ENCODE measurements around the gene CPT2.
"Not testable (repeated sequence)": the region's sequence is repeated elsewhere in the genome, so short reads cannot be mapped to it uniquely, and the experiment has no call there.

CPT2 gene

DNA sequence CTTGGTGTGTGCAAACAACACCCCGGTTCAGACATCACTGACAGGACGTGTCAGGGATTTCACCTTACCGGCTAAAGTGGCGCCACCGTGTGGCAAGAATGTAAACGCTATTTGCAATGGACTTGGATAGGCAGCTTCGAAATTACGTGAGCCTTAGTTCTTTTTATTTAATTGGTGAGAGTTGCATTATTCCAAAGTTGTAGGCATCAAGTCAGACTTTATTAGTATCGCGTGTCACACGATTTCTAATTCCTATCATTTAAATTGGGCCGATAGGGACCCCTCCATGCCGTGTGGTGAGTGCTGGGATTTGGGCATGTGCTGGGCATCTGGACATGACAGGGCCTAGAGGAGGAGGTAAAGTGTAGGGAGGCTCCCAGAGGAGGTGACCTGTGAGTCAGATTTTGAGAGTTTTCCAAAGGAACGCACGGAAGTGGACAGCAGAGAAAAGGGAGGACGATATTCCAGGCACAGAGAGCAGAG is 14.5 kb upstream of the CPT2 start:
- DNase-seq (ENCODE audit: low read depth in 2 of 2), result peak; percentile 71 to 82

DNA sequence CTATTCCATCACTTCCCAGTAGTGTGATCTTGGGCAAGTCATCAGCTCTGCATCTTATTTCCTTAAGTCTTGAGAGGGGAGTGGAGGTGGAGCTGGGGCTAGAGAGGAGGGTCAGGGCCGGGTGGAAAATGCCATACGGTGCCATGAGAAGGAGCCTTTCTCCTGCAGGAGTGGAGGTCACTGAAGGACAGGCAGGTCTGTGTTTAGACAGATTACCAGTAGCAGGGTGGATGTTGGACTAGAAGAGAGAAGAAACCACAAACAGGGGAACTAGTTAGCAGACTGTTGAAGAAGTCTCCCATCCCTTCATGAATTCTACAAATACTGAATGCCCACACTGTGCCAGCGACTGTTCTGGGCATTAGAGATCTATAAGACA is 13.9 kb upstream of the CPT2 start:
- DNase-seq (ENCODE audit: low read depth in 2 of 2), result no peak

DNA sequence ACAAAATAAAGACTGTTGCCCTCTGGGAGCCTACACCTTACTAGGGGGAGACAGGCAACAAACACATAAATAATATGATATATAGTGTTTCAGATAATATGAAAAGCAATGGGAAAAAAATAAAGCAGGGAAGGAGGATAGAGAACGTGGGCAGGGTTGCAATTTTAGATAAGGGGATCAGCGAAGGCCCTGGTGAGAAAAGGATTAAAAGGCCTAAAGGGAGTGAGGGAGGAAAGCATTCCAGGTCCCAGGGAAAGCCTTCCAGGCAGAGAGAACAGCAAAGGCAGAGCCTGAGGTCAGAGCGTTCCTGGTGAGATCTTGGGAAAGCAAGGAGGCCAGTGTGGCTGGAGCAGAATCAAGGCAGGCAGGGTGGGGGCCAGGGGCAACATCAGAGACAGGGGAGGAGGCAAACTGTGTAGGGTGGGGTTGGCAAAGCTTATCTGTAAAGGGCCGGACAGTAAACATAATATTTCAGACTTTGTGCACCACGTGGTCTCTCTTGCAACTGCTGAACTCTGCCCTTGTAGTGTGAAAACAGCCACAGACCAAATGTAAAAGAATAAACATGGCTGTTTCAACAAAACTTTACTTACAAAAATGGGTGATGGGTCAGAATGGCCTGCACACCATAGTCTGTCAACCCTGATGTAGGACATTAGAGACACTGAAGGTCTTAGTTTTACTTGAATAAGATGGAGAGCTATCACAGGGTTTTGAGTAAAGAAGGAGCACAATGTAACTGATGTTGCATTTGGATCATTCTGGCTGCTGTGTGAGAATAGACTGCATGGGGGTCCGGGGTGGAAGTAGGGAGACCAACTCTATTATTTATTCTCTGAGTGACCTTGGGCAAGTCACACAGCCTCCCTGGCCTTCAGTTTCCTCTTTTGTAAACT is 13.3 kb upstream of the CPT2 start:
- DNase-seq (ENCODE audit: low read depth in 2 of 2), result no peak

DNA sequence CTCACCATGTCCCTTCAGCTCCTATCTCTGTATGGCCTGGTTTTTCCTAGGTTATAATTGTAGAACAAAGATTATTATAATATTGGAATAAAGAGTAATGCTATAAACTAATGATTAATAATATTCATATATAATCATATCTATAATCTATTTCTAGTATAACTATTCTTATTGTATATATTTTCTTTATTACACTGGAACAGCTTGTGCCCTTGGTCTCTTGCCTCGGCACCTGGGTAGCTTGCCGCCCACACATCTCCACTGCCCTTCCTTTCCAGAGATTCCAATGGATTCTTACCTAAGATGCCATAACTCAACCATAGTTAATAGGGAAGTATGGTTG is 10.7 kb upstream of the CPT2 start:
- DNase-seq (ENCODE audit: low read depth in 2 of 2), result not testable (repeated sequence)

DNA sequence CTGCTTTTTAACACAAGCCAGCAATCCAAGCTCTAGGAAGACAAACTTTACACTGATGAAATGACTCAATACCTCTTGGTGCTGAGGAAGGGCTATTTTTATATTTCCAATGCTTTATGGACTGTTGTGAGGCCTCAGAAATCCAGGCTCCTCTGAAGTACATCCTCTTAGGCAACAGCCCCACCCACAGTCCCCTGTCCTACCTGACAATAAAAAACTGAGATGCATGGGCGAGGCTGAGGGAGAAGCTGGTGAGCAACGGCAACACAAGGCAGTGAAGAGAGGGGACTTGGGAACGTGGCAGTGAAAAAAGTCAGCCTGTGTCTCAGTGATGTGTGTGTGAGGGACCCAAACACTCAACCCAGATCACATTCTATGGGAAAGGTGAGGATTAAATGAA is 10.1 kb upstream of the CPT2 start:
- DNase-seq (ENCODE audit: low read depth in 2 of 2), result no peak

DNA sequence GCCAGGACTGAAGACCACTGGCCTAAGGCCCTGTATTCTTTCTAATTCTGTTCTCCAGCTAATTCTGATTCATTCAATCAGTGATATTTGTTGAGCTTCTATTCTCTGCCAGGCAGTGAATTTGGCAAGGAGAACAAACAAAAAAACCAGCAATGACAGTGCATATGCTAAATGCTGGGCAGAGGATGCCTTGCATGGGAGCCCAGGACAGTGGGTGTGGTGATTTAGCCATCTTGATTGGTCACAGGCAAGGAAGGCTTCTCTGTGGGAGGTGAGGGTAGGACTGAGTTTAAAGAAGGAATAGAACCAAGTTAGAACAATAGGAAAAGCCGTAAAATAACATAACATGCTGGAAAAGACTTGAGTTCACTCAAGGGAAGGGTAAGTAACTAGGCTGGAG is 9.2 kb upstream of the CPT2 start:
- no peak for DNase-seq (ENCODE audit: low read depth in 2 of 2)

DNA sequence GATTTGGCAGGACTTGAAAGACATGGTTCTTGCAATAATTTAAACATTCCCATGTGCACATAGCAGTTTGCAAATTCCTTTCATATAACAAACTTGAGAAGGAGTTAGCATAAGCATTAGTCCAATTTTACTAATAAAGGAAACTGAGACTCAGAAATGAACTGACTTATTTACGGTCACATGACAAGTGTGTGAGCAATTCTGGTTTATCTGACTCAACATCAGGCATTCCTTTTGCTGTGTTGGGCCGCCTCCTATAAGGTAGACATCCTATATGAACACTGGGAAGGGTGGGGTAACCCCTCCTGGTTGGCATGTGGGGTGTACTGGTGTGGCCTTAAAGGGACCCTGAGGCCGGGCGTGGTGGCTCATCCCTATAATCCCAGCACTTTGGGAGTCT is 8.5 kb upstream of the CPT2 start:
- DNase-seq (ENCODE audit: low read depth in 2 of 2), result no peak

DNA sequence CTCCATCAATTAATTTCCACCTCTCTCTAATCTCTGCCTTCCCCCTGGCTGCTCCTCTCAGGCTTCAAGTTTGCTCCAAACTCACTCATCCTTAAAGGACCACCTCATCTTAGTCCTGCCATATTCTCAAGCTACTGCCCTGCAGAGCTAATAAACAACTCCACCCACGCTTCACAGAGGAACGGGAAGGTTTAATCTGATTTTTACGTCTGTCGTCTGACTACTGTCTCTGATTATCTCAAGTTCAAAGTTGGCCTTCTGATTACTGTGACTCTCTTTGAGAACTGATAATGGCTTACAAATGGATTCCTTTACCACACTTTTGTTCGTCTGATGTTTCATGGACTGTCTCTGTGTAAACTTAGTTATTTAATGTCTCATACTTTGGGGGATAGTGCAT is 7.6 kb upstream of the CPT2 start:
- DNase-seq (ENCODE audit: low read depth in 2 of 2), result no peak

DNA sequence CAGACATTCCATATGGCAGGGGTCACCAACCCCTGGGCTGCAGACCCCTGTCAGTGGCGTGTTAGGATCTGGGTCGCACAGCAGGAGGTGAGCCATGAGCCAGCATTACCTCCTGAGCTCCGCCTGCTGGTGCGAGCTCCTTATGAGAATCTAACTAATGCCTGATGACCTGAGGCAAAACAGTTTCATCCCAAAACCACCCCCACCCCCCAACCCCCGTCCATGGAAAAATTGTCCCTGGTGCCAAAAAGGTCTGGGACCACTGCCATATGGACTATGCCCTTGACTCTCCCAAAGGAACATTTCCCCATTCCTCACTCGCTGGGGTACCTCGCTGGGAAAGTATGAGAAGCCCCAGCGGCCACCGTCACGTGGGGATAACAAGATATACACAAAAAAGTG is 6.4 kb upstream of the CPT2 start:
- no peak for DNase-seq (ENCODE audit: low read depth in 2 of 2)

DNA sequence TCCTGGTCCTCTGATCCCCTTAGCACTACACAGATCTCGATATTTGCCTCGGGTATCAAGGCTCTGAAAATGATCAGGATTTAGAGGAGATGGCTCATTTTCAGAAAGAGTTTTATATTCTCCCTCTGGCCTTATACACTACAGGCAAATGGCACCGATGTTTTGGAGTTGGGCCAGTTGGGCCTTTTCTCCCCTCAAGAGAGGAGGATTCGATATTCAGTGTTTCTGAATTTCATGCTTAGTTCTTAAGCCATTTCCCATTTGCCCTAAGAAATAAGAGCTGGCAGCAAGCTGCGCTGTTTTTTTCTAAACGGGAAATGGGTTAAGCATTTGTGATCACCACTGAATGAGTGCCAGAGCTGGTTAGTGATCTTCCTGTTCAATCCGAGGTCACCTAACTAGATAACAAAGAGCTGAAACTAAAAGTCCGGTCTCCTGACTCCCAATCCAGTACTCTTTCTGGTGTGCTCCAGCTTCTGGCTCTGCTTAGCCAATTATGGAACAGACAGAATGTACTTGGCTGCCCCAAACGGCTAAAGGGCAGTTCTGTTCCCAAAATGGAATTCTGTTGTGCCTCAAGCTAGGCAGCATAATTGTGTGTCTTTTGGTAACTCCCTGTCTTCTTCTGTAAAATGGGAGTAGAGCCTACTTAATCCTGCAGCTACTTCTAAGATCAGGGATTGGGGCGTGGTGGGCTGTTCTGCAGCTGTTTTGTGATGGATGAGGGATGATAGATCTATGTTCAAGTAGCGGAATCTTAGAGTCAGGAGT is 1.2 kb upstream of the CPT2 start:
- no peak for DNase-seq (ENCODE audit: low read depth in 2 of 2)

DNA sequence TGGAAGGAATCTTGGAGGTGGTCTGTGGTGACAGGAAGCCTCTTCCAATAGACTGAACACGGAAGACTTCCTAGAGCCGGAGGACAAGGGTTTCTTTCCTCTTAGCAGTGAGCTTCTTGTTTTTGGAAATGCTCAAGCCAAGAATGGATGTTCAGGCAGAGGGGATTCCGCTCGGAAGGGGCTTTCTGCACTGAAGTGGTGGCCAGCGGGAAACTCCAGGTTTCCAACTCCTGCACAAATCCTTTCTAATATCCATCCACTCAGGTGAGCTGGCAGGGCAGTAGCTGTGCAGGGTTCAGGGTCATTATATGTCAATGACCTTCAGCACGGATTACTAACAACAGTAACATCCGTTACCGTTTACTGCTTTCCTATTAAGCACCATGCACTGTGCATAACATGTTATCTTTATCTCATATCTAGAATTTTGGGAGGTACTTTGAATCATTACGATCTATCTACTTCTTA is 573 bp upstream of the CPT2 start:
- DNase-seq (ENCODE audit: low read depth in 2 of 2), result no peak

DNA sequence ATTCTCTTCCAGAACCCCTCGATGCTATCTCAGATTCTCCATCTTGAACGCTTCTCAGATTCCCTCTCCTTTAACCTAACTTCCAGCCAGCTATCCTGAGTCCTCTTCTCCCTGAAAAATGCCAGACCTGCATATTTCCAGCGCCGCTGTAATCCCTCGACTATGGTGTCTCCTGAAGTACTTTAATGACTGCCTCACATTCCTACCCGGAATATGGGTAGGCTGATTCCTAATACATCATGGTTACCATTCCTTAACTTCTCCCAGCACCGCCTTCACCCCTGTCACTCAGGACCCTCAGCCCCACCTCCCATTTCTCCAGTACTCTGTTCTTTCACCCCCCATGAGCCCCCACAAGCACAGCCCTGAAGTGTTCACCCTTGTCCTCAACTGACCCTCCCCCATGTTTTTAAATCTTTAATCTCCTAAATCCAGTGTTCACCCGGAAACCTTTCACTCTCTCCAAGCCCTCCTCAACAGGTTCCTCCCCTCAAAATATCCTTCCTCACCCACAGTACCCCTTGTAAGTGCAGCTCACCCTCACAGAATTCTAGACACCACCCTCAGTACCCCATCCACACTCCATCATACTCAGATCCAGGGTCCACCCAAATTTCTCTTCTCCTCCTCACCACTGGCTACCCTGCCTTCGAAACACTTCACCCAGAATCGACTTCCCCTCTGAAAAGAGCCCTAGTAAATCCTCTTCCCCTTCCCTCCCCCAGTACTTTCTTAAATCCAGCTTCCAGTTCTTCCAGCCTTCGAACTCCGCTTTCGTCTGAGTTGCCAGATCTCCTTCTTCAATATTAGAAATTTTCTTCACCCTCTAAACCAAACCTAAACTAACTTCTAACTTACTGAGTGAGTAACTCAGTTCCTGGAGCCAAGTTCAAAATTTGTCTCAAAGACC is 922 bp downstream of the CPT2 start:
- DNase-seq (ENCODE audit: low read depth in 2 of 2), result no peak

DNA sequence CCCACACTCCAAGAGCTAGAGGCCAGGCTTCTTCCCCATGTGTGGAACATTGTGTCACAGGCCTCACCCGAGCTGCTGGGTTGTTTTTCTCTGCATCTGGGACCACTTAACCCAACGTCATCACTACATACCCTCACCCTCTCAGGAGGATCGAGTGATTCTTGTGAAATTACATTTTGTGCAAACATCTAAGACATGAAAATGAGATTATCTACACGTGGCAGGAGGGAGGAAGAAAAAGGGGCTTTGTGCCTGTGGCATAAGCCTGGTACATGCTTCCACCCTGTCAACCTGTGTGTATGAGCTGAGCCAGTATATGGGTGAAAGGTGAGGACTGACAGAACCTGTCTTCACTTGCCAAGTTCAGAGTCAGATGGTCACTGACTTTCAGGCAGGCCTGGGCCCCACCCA is 1.6 kb downstream of the CPT2 start:
- no peak for DNase-seq (ENCODE audit: low read depth in 2 of 2)

DNA sequence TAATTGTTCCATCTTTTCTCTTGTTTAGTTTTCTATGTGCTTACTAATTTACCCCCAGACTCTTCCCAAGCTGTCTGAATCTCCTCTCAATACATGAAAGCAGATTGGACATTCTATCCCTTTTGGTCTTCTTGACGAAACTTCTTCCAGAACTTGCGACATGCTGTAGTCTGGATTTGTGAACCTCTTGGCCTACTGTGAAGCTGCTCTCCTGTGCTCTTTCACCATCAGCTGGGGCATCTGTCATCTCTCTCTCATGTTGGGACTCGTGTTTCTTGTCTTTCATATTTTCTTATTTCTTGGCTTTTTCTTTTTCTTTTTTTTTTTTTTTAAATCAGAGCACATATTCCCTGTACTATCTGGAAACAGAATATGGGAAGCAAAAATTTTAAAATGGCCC is 6.8 kb downstream of the CPT2 start:
- DNase-seq (ENCODE audit: low read depth in 2 of 2), result no peak

DNA sequence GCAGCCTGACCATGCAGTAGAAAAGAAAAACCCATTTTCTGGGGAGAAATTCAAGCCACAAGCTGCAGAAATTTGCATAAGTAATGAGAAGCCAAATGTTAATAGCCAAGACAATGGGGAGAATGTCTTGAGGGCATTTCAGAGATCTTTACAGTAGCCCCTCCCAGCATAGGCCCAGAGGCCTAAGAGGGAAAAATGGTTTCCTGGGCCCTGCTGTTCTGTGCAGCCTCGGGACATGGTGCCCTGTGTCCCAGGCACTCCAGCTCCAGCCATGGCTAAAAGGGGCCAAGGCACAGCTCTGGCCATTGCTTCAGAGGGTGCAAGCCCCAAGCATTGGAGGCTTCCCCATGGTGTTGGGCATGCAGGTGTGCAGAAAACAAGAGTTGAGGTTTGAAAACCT is 8.9 kb downstream of the CPT2 start:
- not testable (repeated sequence) for DNase-seq (ENCODE audit: low read depth in 2 of 2)

DNA sequence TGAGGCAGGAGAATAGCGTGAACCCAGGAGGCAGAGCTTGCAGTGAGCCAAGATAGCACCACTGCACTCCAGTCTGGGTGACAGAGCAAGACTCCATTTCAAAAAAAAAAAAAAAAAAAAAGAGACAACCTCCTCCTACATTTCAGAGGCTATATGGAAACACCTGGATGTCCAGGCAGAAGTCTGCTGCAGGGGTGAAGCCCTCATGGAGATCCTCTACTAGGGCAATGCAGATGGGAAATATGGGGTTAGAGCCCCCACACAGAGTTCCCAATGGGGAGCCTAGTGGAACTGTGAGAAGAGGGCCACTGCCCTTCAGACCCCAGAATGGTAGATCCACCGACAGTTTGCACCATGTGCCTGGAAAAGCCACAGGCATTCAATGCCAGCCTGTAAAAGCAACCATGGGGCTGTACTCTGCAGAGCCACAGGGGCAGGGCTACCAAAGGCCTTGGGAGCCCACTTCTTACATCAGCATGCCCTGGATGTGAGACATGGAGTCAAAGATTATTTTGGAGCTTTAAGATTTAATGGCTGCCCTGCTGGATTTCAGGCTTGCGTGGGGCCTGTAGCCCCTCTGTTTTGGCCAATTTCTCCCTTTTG is 9.6 kb downstream of the CPT2 start:
- DNase-seq (ENCODE audit: low read depth in 2 of 2), result not testable (repeated sequence)

DNA sequence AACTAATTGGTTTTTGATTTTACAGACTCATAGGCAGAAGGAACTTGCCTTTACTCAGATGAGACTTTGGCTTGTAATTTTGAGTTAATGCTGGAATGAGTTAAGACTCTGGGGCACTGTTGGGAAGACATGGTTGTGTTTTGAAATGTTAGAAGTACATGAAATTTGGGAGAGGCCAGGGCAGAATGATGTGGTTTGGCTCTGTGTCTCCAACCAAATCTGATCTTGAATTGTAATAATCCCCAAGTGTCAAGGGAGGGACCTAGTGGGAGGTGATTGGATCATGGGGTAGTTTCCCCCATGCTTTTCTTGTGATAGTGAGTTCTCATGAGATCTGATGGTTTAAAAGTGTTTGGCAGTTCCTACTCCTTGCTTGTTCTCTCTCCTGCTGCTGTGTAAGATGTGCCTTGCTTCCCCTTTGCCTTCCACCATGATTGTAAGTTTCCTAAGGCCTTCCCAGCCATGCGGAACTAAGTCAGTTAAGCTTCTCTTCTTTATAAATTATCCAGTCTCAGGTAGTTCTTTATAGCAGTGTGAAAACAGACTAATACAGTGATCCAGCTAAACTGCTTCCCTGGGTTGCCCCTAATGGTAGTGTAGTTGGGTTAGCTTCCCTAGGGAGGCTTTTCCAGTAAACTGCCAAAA is 10.2 kb downstream of the CPT2 start:
- no peak for DNase-seq (ENCODE audit: low read depth in 2 of 2)

DNA sequence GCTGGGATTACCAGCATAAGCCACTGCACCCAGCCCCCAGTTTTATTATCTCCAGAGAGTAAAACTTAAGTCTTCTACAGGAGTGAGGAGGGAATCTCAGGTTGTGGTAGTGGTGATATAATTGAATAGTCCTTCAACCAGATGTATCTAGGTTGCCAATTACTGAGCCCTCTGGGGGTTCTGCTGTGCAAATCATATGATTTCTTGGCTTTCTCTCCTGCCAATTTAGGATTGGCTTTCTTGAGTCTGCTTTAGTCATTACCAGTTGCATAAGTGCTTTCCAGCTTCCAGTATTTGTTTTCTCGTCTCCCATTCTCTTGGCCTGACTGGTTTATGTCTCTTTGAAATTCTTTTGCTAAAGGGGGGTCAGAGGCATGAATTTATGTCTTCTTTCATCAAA is 11.1 kb downstream of the CPT2 start:
- no peak for DNase-seq (ENCODE audit: low read depth in 2 of 2)

DNA sequence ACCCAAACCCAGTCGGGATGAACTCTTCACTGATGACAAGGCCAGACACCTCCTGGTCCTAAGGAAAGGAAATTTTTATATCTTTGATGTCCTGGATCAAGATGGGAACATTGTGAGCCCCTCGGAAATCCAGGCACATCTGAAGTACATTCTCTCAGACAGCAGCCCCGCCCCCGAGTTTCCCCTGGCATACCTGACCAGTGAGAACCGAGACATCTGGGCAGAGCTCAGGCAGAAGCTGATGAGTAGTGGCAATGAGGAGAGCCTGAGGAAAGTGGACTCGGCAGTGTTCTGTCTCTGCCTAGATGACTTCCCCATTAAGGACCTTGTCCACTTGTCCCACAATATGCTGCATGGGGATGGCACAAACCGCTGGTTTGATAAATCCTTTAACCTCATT is 13.7 kb downstream of the CPT2 start:
- DNase-seq (ENCODE audit: low read depth in 2 of 2), result no peak

DNA sequence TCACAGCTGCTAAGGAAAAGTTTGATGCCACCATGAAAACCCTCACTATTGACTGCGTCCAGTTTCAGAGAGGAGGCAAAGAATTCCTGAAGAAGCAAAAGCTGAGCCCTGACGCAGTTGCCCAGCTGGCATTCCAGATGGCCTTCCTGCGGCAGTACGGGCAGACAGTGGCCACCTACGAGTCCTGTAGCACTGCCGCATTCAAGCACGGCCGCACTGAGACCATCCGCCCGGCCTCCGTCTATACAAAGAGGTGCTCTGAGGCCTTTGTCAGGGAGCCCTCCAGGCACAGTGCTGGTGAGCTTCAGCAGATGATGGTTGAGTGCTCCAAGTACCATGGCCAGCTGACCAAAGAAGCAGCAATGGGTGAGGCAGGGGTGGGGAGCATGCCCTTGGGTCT is 14.3 kb downstream of the CPT2 start:
- no peak for DNase-seq (ENCODE audit: low read depth in 2 of 2)

DNA sequence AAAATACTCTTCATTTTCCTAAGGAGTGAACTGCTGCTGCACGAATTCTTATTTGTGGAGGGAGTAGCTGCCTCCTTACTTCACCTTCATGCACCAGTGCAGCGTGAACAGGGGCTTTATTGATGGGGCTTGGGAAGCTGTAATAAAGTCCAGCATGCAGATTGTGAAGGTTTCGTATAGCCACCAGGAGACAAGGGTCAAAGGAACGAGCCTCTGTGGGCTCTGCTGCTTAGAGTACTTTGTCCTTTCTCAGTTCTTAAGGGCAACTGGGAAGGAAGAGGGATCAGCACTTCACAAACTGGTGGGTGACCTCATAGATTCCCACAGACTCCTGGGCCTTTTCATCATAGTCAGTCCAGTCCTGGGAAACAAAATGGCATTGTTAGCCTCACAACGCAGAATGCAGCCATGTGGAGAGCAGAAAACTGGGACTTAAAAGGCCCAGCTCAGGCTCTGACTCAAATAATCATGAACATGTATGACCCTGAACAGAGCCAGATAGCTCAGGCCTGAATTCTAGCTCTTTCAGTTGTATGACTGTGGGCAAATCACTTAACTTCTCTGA is 17.8 kb downstream of the CPT2 start:
- no peak for DNase-seq (ENCODE audit: low read depth in 2 of 2)
